ENCODE measurements around the gene CREB3L1.
A peak's percentile ranks its signal among the peaks of the same experiment; 100 is the strongest.

The CREB3L1 gene

DNA sequence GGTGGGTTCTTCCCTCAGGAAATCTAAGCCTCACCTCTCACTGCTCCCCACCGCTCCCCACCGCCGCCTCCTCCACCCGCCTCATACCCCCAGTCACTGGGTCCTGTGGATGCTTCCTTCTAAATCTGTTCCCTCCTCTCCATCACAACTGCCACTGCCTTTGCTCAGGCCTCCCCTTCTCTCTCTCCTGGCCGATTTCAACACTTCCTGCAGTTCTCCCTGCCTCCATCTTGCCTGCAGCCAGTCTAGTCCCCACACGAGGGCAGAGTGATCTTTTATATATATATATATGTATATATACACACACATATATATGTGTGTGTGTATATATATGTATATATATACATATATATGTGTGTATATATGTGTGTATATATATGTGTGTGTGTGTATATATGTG lies 27.8 kb downstream of the CREB3L1 start:
- H3K4me3 ChIP-seq (ENCODE audit: low read depth, low read length) = no peak overlapping the region
- TF ChIP-seq, protein P1, sequence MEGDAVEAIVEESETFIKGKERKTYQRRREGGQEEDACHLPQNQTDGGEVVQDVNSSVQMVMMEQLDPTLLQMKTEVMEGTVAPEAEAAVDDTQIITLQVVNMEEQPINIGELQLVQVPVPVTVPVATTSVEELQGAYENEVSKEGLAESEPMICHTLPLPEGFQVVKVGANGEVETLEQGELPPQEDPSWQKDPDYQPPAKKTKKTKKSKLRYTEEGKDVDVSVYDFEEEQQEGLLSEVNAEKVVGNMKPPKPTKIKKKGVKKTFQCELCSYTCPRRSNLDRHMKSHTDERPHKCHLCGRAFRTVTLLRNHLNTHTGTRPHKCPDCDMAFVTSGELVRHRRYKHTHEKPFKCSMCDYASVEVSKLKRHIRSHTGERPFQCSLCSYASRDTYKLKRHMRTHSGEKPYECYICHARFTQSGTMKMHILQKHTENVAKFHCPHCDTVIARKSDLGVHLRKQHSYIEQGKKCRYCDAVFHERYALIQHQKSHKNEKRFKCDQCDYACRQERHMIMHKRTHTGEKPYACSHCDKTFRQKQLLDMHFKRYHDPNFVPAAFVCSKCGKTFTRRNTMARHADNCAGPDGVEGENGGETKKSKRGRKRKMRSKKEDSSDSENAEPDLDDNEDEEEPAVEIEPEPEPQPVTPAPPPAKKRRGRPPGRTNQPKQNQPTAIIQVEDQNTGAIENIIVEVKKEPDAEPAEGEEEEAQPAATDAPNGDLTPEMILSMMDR (IDR thresholded peaks at IDR 0.05; ENCODE audit: low read depth, low read length, missing control alignments) = no peak
- DNase-seq (ENCODE audit: low read depth) = no peak

DNA sequence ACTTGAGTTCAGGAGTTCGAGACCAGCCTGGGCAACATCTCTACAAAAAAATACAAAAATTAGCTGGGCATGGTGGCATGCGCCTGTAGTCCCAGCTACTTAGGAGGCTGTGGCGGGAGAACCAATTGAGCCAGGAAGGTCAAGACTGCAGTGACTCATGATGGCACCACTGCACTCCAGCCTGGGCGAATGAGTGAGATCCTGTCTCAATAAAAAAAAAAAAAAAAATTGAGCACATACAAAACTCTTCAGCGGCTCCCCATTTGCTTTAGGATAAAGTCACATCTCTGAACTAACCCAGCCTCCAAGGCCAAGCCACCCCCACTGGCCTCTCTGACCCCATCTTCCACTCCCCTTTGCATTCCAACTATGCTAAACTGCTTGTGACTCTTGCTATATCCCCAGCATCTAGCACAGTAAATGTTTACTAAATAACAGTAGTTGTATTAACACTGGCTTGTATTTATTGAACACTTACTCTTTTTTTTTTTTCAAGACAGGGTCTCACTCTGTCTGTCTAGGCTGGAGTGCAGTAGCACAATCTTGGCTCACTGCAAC lies 28.9 kb downstream of the CREB3L1 start:
- TF ChIP-seq, protein P1 (IDR thresholded peaks at IDR 0.05; ENCODE audit: low read depth, low read length, missing control alignments) = no peak
- no peak for DNase-seq (ENCODE audit: low read depth)
- no peak overlapping the region for H3K4me3 ChIP-seq (ENCODE audit: low read depth, low read length)

DNA sequence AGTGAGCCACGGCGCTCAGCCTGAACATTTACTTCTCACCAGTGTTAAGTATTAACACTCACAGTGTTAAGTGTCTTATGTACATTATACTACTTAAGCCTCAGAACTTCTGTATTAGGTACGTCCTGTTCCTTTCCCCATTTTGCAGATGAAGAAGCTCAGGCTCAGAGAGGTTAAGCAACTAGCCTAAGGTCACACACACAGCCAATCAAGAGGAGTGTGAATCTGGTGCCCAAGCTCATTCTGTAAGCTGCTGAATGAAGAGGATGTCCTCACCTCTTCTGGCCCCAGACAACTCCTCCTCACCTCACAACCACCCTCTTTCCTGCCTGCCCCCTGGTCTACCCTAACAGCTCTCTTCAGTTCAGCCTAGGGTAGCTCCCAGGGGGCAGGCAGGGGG lies 29.9 kb downstream of the CREB3L1 start:
- H3K4me3 ChIP-seq (ENCODE audit: low read depth, low read length) = no peak overlapping the region
- DNase-seq (ENCODE audit: low read depth) = no peak
- TF ChIP-seq, protein P1 (IDR thresholded peaks at IDR 0.05; ENCODE audit: low read depth, low read length, missing control alignments) = no peak

DNA sequence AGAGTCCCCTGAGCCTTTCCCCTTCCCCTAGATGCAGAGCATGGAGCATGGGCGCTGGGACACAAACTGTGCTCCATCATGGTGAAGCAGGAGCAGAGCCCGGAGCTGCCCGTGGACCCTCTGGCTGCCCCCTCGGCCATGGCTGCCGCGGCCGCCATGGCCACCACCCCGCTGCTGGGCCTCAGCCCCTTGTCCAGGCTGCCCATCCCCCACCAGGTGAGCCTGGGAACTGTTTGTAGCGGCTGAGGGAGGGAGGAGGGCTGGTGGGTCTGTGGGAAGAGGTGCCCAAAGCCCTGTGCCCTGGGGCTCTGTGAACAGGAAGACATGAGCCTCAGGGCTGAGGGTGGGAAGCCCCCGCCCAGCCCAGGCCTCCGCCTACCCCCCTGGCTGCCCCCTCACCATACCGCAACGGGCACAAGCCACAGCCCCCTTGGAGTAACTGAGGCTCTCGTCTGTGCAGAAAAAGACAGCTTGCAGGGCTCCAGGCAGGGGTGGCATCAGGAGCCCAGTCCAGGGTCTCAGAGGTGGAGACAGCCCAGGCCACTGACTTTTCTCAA lies 30.4 kb downstream of the CREB3L1 start:
- DNase-seq (ENCODE audit: low read depth) = no peak
- no peak overlapping the region for H3K4me3 ChIP-seq (ENCODE audit: low read depth, low read length)
- TF ChIP-seq, protein P1 (IDR thresholded peaks at IDR 0.05; ENCODE audit: low read depth, low read length, missing control alignments) = no peak

DNA sequence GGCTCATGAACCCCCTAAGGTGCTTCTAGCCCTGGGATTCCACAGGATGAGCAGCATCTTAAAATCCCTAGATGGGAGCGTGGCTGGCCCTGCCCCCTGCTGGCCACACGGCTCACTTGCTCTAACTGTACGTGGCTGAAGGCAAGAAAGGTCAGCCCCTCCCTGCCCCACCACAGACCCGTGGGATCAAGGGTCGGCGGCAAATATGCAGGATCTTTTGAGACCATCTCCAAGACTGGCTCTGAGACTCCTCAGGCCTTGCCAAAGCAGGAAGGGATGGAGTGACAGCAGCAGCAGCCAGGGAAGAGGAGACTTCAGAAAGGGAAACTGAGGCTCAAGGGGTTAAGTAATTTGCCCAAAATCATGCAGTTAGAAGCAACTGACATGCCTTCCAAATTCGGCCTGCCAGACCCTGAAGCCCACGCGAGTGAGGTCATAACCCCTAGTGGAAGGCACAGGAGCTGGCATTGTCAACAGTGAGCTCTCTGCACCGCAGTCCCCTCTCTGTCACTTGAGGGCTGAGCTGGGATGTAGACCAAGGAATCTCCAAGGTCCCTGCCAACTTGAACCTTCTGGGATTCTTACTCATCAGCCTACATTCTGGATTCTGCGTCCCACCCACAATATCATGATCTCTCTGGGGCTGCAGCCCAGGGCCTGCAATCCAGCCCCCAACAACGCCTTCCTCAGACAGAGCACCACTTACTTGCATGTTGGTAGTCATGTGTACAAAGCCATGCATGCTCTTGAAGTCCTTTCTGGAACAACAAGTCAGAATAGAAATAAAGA lies 31.4 kb downstream of the CREB3L1 start:
- TF ChIP-seq, protein P1 (IDR thresholded peaks at IDR 0.05; ENCODE audit: low read depth, low read length, missing control alignments) = peak; percentile 93
- no peak for DNase-seq (ENCODE audit: low read depth)
- H3K4me3 ChIP-seq (ENCODE audit: low read depth, low read length) = no peak overlapping the region

DNA sequence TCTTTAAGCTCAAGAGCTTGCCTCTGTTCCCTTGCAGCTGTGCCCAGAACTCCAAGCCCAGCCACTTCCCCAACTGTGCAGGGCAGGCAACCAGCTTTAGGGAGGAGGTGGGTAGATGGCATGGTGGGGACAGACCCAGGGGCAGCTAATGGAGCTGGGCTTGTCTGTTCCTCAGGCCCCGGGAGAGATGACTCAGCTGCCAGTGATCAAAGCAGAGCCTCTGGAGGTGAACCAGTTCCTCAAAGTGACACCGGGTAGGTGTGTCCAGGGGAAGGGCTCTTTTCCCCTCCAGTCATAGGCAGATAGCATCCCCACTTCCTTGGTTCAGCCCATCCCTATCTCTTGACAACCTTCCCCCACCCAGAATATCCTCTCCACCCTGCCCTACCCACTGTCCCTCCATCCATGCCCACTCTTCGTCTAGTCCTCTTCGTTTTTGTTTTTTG lies 32.4 kb downstream of the CREB3L1 start:
- H3K4me3 ChIP-seq (ENCODE audit: low read depth, low read length) = no peak overlapping the region
- TF ChIP-seq, protein P1 (IDR thresholded peaks at IDR 0.05; ENCODE audit: low read depth, low read length, missing control alignments) = no peak
- DNase-seq (ENCODE audit: low read depth) = no peak
